GM23248 (cell line): Measurements from ENCODE around the gene OR10K2. TPM values are rescaled to one million over a fixed set of nuclear protein-coding genes. Genes with fewer than 3 reads are reported as not detected.

Experiments used
- DNase-seq: peaks from one replicate; pipeline ENCODE4 v3.0.0-alpha.2; 2015
- H2AFZ ChIP-seq: fragments of 200-600 bp; sonication (generic); 2 replicates; pipeline ENCODE4 v1.6.1; 2016; ENCODE audit warnings: antibody characterized with exemption
- H3F3A ChIP-seq: fragments of 200-600 bp; sonication (generic); 2 replicates; pipeline ENCODE4 v1.6.1; 2016; ENCODE audit warnings: mild to moderate bottlenecking, antibody characterized with exemption, mixed run types; ENCODE audit not compliant: insufficient read depth
- H3K27ac ChIP-seq: fragments of 200-600 bp; sonication (generic); 2 replicates; pipeline ENCODE4 v1.5.1; 2016; ENCODE audit warnings: mild to moderate bottlenecking
- H3K27me3 ChIP-seq: fragments of 200-600 bp; sonication (generic); replicated peaks from 2 replicates; pipeline ENCODE4 v1.6.1; 2016; ENCODE audit warnings: mild to moderate bottlenecking; ENCODE audit not compliant: insufficient read depth
- H3K36me3 ChIP-seq: fragments of 200-600 bp; sonication (generic); 2 replicates; pipeline ENCODE4 v1.6.1; 2016; ENCODE audit warnings: low read depth, mild to moderate bottlenecking
- H3K4me1 ChIP-seq: fragments of 200-600 bp; sonication (generic); 2 replicates; pipeline ENCODE4 v1.6.1; 2016; ENCODE audit warnings: mild to moderate bottlenecking; ENCODE audit not compliant: insufficient read depth
- H3K4me2 ChIP-seq: fragments of 200-600 bp; sonication (generic); one replicate; pipeline ENCODE4 v1.6.1; 2016; ENCODE audit warnings: mild to moderate bottlenecking; ENCODE audit not compliant: unreplicated experiment
- H3K4me3 ChIP-seq: fragments of 200-600 bp; sonication (generic); 2 replicates; pipeline ENCODE4 v1.5.1; 2016; ENCODE audit warnings: mild to moderate bottlenecking
- H3K79me2 ChIP-seq: fragments of 200-600 bp; sonication (generic); 2 replicates; pipeline ENCODE4 v1.6.1; 2016; ENCODE audit warnings: mild to moderate bottlenecking; ENCODE audit not compliant: insufficient read depth
- H3K9ac ChIP-seq: fragments of 200-600 bp; sonication (generic); 2 replicates; pipeline ENCODE4 v1.6.1; 2016; ENCODE audit warnings: mild to moderate bottlenecking
- H3K9me2 ChIP-seq: fragments of 200-600 bp; sonication (generic); 2 replicates; pipeline ENCODE4 v1.6.1; 2016; ENCODE audit warnings: mixed run types, mild to moderate bottlenecking, moderate library complexity; ENCODE audit not compliant: insufficient read depth
- H3K9me3 ChIP-seq: fragments of 200-600 bp; sonication (generic); one replicate; pipeline ENCODE4 v1.6.1; 2017; ENCODE audit warnings: low read depth
- H4K20me1 ChIP-seq: fragments of 200-600 bp; sonication (generic); 2 replicates; pipeline ENCODE4 v1.6.0; 2016; ENCODE audit not compliant: insufficient read depth
- EZH2 ChIP-seq: fragments of 200-600 bp; sonication (generic); IDR thresholded peaks from 2 replicates; pipeline ENCODE4 v1.6.1; 2018; ENCODE audit warnings: antibody characterized with exemption, mild to moderate bottlenecking; ENCODE audit not compliant: insufficient read depth, poor library complexity, severe bottlenecking
- EZH2phosphoT487 ChIP-seq: fragments of 200-600 bp; sonication (generic); IDR thresholded peaks from 2 replicates; pipeline ENCODE4 v1.6.1; 2018; ENCODE audit warnings: antibody characterized with exemption, moderate library complexity, mild to moderate bottlenecking, low read depth; ENCODE audit not compliant: insufficient read depth
- whole genome bisulfite sequencing, 2 experiments: methylation state at CpG; one replicate each; pipeline ENCODE4 v1.1.6; 2015 to 2017; ENCODE audit warnings: low lambda C conversion rate in 2 of 2, low coverage in 1 of 2; ENCODE audit errors: missing lambda C conversion rate in 2 of 2; 5-methylcytosine and 5-hydroxymethylcytosine counted together
- in situ Hi-C: fragments of 300-500 bp; cut with MboI; formaldehyde crosslinking; loops from 2 replicates; pipeline ENCODE4 v1.15.0; 2020
- polyA plus RNA-seq: library from polyadenylated mRNA; unstranded; fragments of >200 nt; fragmentation: Nextera tagmentation; extraction: Ambion mirVana; gene quantifications from 2 replicates; pipeline ENCODE4 v1.2.1, GENCODE V29; 2016
- total RNA-seq: library from RNA; depleted of rRNA; stranded (reverse); fragments of >200 nt; shearing (Covaris generic); gene quantifications from 2 replicates; pipeline ENCODE4 v1.2.3, GENCODE V29; 2014

Gene OR10K2
- total and polyA plus RNA-seq, 2 experiments from 2014 or later = not detected

DNA sequence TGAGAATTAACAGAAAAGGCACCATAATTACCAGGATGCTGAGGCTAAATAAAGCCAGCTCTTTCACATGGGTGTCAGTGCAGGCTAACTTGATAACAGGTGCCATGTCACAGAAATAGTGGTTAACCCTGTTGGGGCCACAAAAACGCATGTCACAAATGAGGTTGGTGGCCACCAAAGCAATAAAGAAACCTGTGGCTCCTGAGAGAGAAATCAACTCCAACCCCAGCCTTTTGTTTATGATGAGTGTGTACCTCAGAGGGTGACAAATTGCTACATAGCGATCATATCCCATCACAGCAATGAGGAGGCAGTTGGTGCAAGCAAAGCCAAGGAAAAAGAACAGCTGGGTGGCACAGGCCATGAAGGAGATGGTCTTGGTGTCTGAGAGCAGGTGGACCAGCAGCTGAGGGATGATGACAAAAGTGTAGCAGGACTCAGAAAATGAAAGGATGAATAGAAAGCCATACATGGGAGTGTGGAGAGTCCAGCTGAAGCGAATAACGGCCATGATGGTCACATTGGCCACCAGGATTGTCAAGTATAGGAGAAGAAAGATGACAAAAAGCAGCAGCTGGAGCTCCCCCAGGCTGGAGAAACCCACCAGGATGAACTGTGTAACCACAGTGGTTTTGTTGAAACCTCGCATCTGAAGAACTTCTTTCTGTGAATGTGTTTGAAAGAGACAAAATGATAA, 27.1 kb downstream of the OR10K2 start, which contains the start of gene OR10T2:
TSS of gene OR10T2 (minus strand) at position 649 of the 697 bp plus-strand sequence. CDS start at position 649, 0 bp downstream.
- Histone ChIP-seq H3K36me3 (no peaks in the 10 kb centered on the region), H3K9me2 (no peaks in the 10 kb centered on the region), H3K9me3 (no peaks in the 10 kb centered on the region), H3K4me3 (no peak within 1 kb of the TSS), H3K27ac (no peak within 1 kb of the TSS), H4K20me1 (no peaks in the 10 kb centered on the region), H3F3A (no peaks in the 10 kb centered on the region), H3K4me2 (no peak within 1 kb of the TSS), H3K9ac (no peak within 1 kb of the TSS), H2AFZ (no peak within 1 kb of the TSS), H3K79me2 (no peaks in the 10 kb centered on the region), H3K27me3 (no peaks in the 10 kb centered on the region), H3K4me1 (no peaks in the 10 kb centered on the region)
- DNase-seq = no peak
- TF ChIP-seq EZH2 (no peak), EZH2phosphoT487 (no peak)
- WGBS, 2 experiments = 17 to 19% methylated on average over 5 of the region's 5 CpGs
- in situ Hi-C loops = no loop called here

DNA sequence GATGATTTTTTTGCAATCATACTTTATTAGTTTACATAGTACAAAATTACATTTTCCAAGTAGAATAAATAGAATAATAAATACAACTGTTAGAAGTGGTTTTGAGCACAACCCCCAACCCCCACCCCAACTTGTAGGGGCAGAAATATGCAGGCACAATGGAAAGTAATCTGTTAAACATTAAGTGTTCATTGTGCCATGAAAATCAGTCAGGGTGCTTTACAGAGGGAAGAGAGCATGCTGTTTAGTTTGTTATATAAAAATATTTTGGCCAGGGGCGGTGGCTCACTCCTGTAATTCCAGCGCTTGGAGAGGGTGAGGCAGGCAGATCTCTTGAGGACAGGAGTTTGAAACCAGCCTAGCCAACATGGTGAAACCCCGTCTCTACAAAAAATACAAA, 29.4 kb downstream of the OR10K2 start:
- TF ChIP-seq EZH2phosphoT487 = no peak
- no peaks in the 10 kb centered on the region for H3K27me3 ChIP-seq
- no peaks in the 10 kb centered on the region for H3F3A ChIP-seq
- H4K20me1 ChIP-seq = no peaks in the 10 kb centered on the region
- H3K9ac ChIP-seq = no peak overlapping the region
- no peak overlapping the region for H3K27ac ChIP-seq
- no peaks in the 10 kb centered on the region for H3K36me3 ChIP-seq
- H3K79me2 ChIP-seq = no peaks in the 10 kb centered on the region
- DNase-seq = no peak
- H3K9me2 ChIP-seq = no peaks in the 10 kb centered on the region
- no peak overlapping the region for H3K4me2 ChIP-seq
- H2AFZ ChIP-seq = no peak overlapping the region
- no peaks in the 10 kb centered on the region for H3K4me1 ChIP-seq
- no peak overlapping the region for H3K4me3 ChIP-seq
- H3K9me3 ChIP-seq = no peaks in the 10 kb centered on the region
- WGBS, 2 experiments = 25 to 30% methylated on average over 3 of the region's 3 CpGs
- in situ Hi-C loops = no loop called here

DNA sequence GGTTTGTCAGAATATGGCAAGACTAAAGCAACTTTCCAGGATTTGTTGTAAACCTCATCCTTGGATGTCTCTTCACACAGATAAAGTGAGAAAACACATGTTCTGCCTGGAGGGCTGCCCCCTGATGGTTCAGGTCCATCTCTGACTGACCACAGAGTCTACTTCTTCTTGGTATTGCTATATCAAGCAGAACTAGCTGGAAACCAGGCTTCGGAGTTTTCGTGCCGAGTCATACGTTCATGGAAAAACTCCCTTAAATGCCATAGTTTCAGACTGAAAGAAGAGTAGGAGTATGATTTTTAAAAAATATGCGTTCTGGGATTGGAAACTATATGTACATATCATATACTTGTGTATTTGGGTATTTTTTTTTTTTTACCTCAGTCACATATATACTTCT, 32.6 kb downstream of the OR10K2 start:
- Histone ChIP-seq H3F3A (no peaks in the 10 kb centered on the region), H3K4me1 (no peaks in the 10 kb centered on the region), H2AFZ (no peak overlapping the region), H3K79me2 (no peaks in the 10 kb centered on the region), H3K9me3 (no peaks in the 10 kb centered on the region), H3K9ac (no peak overlapping the region), H3K4me3 (no peak overlapping the region), H3K36me3 (no peaks in the 10 kb centered on the region), H3K4me2 (no peak overlapping the region), H4K20me1 (no peaks in the 10 kb centered on the region), H3K27ac (no peak overlapping the region), H3K9me2 (no peaks in the 10 kb centered on the region), H3K27me3 (no peaks in the 10 kb centered on the region)
- DNase-seq = no peak
- in situ Hi-C loops = no loop called here
- 25 to 34% methylated on average over 5 of the region's 5 CpGs for WGBS, 2 experiments
- TF ChIP-seq EZH2phosphoT487 (no peak), EZH2 (no peak)

DNA sequence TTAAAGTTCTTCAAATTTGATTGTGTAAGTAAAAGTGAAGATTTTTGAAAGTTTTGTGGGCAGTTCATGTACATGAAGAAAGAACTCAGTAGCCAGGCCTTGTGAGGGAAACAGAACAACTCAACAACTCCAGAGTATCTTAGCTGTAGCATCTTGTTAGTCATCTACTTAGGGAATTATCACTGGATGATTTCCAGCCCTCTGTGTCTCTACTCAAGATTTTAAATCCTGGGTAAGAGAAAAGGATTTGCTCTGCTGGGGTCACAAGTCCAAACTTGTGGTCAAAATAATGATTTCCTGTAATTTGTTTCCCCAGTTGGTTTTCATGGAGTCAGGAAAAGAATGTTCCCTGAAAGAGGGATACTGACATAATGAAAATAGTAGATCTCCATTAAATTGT, 34.9 kb downstream of the OR10K2 start:
- in situ Hi-C loops = no loop called here
- H3K79me2 ChIP-seq = no peaks in the 10 kb centered on the region
- DNase-seq = no peak
- no peak overlapping the region for H2AFZ ChIP-seq
- H3K4me2 ChIP-seq = no peak overlapping the region
- H3K36me3 ChIP-seq = no peaks in the 10 kb centered on the region
- no peaks in the 10 kb centered on the region for H3K4me1 ChIP-seq
- no peak overlapping the region for H3K9ac ChIP-seq
- no peaks in the 10 kb centered on the region for H4K20me1 ChIP-seq
- H3K27ac ChIP-seq = no peak overlapping the region
- H3K9me3 ChIP-seq = no peaks in the 10 kb centered on the region
- TF ChIP-seq EZH2phosphoT487 = no peak
- no peak for TF ChIP-seq EZH2
- H3K4me3 ChIP-seq = no peak overlapping the region
- no peaks in the 10 kb centered on the region for H3K9me2 ChIP-seq
- H3F3A ChIP-seq = no peaks in the 10 kb centered on the region
- H3K27me3 ChIP-seq = no peaks in the 10 kb centered on the region

DNA sequence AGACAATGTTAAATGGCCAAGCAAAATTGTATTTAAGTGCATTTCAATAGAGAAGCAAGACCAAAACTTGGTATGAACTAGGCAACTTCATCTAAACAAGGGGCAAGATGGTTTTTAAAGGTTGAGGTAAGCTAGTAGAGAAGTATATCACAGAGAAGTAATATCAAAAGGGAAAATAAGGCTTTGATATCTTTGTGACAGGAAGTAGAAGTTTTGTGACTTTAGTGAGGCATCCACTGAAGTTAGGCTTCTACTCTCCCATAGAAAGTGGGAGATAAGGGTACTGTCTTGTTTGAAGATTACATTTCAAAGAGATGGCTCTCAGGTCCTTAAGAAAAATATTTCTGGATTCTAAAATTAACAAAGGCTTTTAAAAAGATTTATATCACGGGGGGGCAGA, 35.7 kb downstream of the OR10K2 start:
- H3F3A ChIP-seq = no peaks in the 10 kb centered on the region
- H3K79me2 ChIP-seq = no peaks in the 10 kb centered on the region
- no peak overlapping the region for H2AFZ ChIP-seq
- H3K9ac ChIP-seq = no peak overlapping the region
- H3K4me1 ChIP-seq = no peaks in the 10 kb centered on the region
- 0 to 3% methylated on average over 1 of the region's 1 CpG for WGBS, 2 experiments
- H3K27ac ChIP-seq = no peak overlapping the region
- no peak for DNase-seq
- H4K20me1 ChIP-seq = no peaks in the 10 kb centered on the region
- no peak overlapping the region for H3K4me2 ChIP-seq
- TF ChIP-seq EZH2 (no peak), EZH2phosphoT487 (no peak)
- in situ Hi-C loops = no loop called here
- no peaks in the 10 kb centered on the region for H3K9me2 ChIP-seq
- H3K4me3 ChIP-seq = no peak overlapping the region
- H3K36me3 ChIP-seq = no peaks in the 10 kb centered on the region
- H3K9me3 ChIP-seq = no peaks in the 10 kb centered on the region
- H3K27me3 ChIP-seq = no peaks in the 10 kb centered on the region
